ACC112 (cell line): Measurements from ENCODE around the gene SOX6.
"Not testable (repeated sequence)": the region's sequence is repeated elsewhere in the genome, so short reads cannot be mapped to it uniquely, and the experiment has no call there.

ENCODE experiments used
- H2AFZ ChIP-seq: fragments of 200-600 bp; sonication (generic); one replicate; pipeline ENCODE4 v1.6.0; 2017; ENCODE audit warnings: antibody characterized with exemption, low read length; ENCODE audit not compliant: unreplicated experiment
- H3K27ac ChIP-seq: fragments of 200-600 bp; sonication (generic); 2 replicates; pipeline ENCODE4 v1.5.1; 2014; ENCODE audit warnings: low read depth, mild to moderate bottlenecking, antibody characterized with exemption, low read length, moderate library complexity
- H3K27me3 ChIP-seq: fragments of 200-600 bp; sonication (generic); 2 replicates; pipeline ENCODE4 v1.6.1; 2014; ENCODE audit warnings: mild to moderate bottlenecking, antibody characterized with exemption, low read length, moderate library complexity, mixed read lengths; ENCODE audit not compliant: insufficient read depth
- H3K36me3 ChIP-seq: fragments of 200-600 bp; sonication (generic); 2 replicates; pipeline ENCODE4 v1.6.1; 2016; ENCODE audit warnings: mild to moderate bottlenecking, antibody characterized with exemption, low read length, moderate library complexity, mixed read lengths; ENCODE audit not compliant: insufficient read depth
- H3K4me1 ChIP-seq: fragments of 200-600 bp; sonication (generic); one replicate; pipeline ENCODE4 v1.6.1; 2016; ENCODE audit warnings: low read length, mixed read lengths; ENCODE audit not compliant: insufficient read depth, unreplicated experiment, control insufficient read depth
- H3K4me3 ChIP-seq: fragments of 200-600 bp; sonication (generic); 2 replicates; pipeline ENCODE4 v1.5.1; 2014; ENCODE audit warnings: mild to moderate bottlenecking, low read depth, low read length
- H3K79me2 ChIP-seq: fragments of 200-600 bp; sonication (generic); one replicate; pipeline ENCODE4 v1.6.0; 2016; ENCODE audit warnings: low read length; ENCODE audit not compliant: control insufficient read depth, unreplicated experiment, insufficient read depth

The SOX6 gene

DNA sequence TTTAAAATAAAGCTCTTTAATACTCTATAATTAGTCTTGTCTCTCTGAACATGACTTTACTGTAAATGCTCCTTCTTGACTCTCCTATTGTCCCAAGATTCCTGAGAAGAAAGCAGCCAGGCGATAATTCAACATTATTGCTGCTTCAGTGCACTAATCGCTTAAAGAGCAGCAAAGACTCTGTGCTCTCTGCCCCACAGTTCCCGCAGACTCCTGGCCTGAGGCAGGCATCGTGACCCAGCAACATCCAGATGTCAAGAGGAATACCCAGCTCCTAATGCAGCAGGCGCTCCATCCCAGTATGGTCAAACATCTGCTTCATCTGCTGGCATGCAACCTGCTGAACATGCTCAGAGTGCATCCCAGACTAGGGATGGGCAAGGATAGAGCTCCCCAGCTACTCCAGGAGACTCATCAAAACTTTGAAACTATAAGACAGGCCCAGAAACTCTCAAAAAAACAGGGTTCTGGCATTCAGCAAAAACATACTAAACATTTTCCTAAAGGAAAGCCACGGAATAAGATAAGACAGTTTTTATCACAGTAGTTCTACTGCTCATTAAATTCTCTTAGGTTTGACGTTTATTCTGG is 270.0 kb downstream of the SOX6 start:
- Histone ChIP-seq H3K27me3 (peaks cover 9% of the 10 kb centered on the region), H2AFZ (no peak overlapping the region), H3K79me2 (no peaks in the 10 kb centered on the region), H3K4me3 (no peak overlapping the region), H3K36me3 (no peaks in the 10 kb centered on the region), H3K27ac (no peak overlapping the region), H3K4me1 (no peaks in the 10 kb centered on the region)

GRCh38 chr11:16082095-16083055 is 274.0 kb downstream of the SOX6 start:
- Histone ChIP-seq H3K4me3 (no peak overlapping the region), H2AFZ (no peak overlapping the region), H3K4me1 (no peaks in the 10 kb centered on the region), H3K27me3 (peaks cover 9% of the 10 kb centered on the region), H3K27ac (no peak overlapping the region), H3K79me2 (no peaks in the 10 kb centered on the region), H3K36me3 (no peaks in the 10 kb centered on the region)

DNA sequence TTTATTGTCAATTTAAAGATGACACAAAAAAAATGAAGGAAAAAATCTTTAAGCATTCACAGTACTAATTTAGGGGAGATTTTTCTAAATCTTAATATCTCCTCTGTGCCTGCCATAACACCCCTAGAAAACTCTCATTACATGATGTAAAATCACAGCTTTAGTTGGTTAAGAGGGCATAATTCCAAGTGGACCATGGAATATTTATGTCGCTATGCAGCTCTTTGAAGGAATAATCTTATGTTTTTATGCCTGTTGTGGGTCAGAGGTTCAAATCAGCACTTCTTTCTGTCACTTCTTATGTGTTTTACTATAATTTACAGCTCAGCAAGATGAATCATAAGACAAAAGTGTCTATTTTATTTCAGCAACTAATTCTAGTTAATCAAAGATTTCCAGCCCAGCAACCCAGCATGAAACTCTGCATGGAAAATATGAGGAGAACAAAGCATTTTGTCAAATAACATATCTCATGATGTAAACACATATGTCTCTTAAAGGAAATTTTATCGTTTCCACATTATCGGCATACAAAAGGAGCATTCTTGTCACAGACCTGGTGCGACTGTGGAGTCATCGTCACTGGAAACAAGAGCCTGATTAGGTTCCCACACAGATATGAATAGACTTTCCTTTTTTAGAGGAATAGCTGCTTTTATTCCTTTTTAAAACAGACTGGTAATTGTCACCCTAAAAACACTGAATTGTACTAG is 274.8 kb downstream of the SOX6 start:
- Histone ChIP-seq H3K4me1 (no peaks in the 10 kb centered on the region), H3K4me3 (no peak overlapping the region), H3K27me3 (peaks cover 9% of the 10 kb centered on the region; the same call in 1 of the 2 replicates), H2AFZ (no peak overlapping the region), H3K36me3 (no peaks in the 10 kb centered on the region), H3K79me2 (no peaks in the 10 kb centered on the region), H3K27ac (no peak overlapping the region)

DNA sequence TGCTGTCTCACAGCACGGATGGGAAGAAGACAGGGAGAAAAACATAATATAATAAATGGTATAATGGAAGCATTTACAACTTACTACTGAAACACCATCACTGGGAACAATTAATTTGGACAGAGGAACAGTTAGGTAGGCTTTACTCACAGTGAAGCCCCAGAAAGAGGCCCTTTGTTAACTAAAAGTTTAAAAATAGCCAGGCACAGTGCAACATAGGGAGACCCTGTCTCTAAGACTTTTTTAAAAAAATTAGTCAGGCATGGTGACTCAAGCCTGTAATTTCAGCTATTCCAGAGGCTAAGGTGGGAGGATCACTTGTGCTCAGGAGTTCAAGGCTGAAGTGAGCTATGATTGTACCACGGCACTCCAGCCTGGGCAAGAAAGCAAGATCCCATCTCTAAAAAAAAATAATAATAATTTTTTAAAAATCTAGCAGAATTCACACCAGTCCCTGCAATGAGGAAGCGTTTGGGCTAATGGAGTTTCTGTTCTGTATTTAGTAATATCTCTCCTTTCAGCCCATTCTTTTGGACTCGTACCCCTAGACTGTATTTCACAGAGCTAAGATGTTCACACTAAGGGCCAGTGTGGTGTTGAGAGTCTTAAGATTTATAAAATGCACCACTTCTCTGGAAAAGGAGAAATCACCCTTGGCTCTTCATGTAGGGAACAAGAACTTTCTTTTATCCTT is 275.5 kb downstream of the SOX6 start:
- no peaks in the 10 kb centered on the region for H3K4me1 ChIP-seq
- H3K27me3 ChIP-seq, result peaks cover 8% of the 10 kb centered on the region; the same call in 1 of the 2 replicates
- no peaks in the 10 kb centered on the region for H3K79me2 ChIP-seq
- no peak overlapping the region for H3K27ac ChIP-seq
- no peak overlapping the region for H3K4me3 ChIP-seq
- H3K36me3 ChIP-seq, result no peaks in the 10 kb centered on the region
- H2AFZ ChIP-seq, result no peak overlapping the region

DNA sequence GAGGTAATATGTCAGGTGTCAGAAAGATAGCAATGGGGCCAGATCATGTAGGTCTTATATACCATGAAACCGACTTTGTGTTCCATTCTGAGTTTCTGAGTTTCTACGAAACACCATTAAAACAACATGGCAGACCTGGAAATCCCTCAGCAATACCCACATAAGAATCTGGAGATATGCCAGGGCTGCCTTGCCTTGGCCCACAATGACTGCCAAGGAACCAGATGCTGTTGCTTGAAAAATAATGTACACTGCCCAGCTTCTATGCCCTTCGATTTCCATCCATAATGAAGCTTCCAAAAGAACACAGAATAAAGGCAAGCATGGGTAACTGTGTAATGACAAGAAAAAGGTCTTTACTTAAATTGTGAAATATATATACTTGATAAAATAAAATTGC is 277.4 kb downstream of the SOX6 start:
- H3K4me3 ChIP-seq, result no peak overlapping the region
- H3K4me1 ChIP-seq, result no peaks in the 10 kb centered on the region
- H2AFZ ChIP-seq, result no peak overlapping the region
- no peaks in the 10 kb centered on the region; the same call in 1 of the 2 replicates for H3K27me3 ChIP-seq
- H3K27ac ChIP-seq, result no peak overlapping the region
- H3K36me3 ChIP-seq, result no peaks in the 10 kb centered on the region
- no peaks in the 10 kb centered on the region for H3K79me2 ChIP-seq

DNA sequence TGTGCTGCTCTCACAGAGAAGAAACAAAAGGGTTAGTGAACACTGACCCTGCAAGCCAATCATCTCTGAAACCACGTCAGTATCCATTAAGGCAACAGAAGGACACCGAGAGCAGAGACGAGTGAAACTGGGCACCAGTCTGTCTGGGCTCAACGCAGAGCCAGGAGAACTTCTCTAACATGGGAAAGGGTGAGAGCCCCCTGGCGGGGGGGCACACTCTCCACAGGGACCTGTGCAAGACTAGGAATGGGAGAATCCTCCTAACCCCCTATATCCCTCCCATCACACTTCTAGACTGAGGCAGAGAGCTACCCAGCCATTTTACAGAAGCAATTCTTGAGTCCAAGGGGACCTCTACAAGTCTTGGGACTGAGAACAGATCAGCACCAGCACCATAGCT is 285.8 kb downstream of the SOX6 start:
- H3K27me3 ChIP-seq, result no peaks in the 10 kb centered on the region
- no peak overlapping the region for H3K27ac ChIP-seq
- no peaks in the 10 kb centered on the region for H3K4me1 ChIP-seq

DNA sequence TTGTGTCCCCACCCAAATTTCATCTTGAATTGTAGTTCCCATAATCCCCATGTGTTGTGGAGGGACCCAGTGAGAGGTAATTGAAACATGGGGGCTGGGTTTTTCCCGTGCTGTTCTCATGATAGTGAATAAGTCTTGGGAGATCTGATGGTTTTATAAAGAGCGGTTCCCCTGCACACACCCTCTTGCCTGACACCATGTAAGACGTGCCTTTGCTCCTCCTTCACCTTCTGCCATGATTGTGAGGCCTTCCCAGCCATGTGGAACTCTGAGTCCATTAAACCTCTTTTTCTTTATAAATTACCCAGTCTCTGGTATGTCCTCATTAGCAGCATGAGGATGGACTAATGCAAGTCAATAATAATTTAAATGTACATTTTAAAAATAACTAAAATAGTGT is 289.1 kb downstream of the SOX6 start:
- H3K27ac ChIP-seq, H3K79me2 ChIP-seq, H3K27me3 ChIP-seq, H2AFZ ChIP-seq, H3K36me3 ChIP-seq, H3K4me1 ChIP-seq, H3K4me3 ChIP-seq: not testable (repeated sequence)

More for the DNA sequence above, 285.8 kb downstream of the SOX6 start:
- Histone ChIP-seq H3K4me3 (no peak overlapping the region), H3K79me2 (no peaks in the 10 kb centered on the region), H3K36me3 (no peaks in the 10 kb centered on the region), H2AFZ (no peak overlapping the region)

DNA sequence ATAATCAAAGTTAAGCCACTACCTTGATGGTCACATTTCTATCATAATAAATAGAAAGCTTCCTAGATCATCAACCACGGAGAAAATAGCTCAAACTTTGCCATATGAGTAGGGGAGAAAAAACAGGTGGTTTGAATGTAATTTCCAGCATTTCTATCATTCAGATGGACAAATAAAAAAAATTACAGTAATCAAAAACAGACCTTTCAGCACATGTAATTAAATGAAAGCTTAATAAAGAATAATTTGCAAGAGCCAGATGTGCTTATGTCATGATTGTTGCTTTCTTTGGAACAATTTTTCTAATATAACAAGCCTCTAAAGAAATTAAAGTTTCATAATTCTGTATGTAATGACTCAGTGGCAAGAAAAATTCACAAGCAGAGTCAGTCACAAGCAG is 297.0 kb downstream of the SOX6 start:
- no peak overlapping the region for H2AFZ ChIP-seq
- H3K27ac ChIP-seq, result no peak overlapping the region
- H3K79me2 ChIP-seq, result no peaks in the 10 kb centered on the region
- H3K4me3 ChIP-seq, result no peak overlapping the region
- H3K4me1 ChIP-seq, result no peaks in the 10 kb centered on the region
- H3K36me3 ChIP-seq, result no peaks in the 10 kb centered on the region
- H3K27me3 ChIP-seq, result no peaks in the 10 kb centered on the region; the same call in 1 of the 2 replicates

DNA sequence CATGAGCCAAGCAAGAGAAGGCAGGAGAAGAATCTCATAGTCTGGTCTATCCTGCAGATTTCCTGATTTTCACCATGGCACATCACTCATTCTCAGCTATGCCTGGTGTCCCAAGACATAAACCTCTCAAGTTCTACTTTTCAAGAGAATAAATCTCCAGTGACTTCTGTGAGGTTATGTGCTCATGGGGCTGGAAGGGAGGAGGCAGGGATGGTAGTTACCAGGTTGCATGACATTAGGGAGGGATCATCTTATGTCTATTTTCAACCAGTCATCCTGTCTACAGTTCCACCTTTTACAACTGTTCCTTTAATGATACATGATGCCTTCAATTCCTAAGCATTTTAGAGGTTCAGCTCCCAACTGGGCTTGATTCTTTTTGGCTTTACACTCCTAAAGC is 297.7 kb downstream of the SOX6 start:
- H3K79me2 ChIP-seq, result no peaks in the 10 kb centered on the region
- no peaks in the 10 kb centered on the region for H3K36me3 ChIP-seq
- no peak overlapping the region for H2AFZ ChIP-seq
- H3K27ac ChIP-seq, result no peak overlapping the region
- H3K27me3 ChIP-seq, result no peaks in the 10 kb centered on the region; the same call in 1 of the 2 replicates
- H3K4me3 ChIP-seq, result no peak overlapping the region
- H3K4me1 ChIP-seq, result no peaks in the 10 kb centered on the region

GRCh38 chr11:16052750-16053149 is 303.6 kb downstream of the SOX6 start:
- Histone ChIP-seq H3K36me3 (no peaks in the 10 kb centered on the region), H3K4me1 (no peaks in the 10 kb centered on the region), H3K27me3 (peaks cover 8% of the 10 kb centered on the region), H3K4me3 (no peak overlapping the region), H3K79me2 (no peaks in the 10 kb centered on the region), H2AFZ (no peak overlapping the region), H3K27ac (no peak overlapping the region)
